ENCODE measurements around the gene BAIAP2L1.

DNA sequence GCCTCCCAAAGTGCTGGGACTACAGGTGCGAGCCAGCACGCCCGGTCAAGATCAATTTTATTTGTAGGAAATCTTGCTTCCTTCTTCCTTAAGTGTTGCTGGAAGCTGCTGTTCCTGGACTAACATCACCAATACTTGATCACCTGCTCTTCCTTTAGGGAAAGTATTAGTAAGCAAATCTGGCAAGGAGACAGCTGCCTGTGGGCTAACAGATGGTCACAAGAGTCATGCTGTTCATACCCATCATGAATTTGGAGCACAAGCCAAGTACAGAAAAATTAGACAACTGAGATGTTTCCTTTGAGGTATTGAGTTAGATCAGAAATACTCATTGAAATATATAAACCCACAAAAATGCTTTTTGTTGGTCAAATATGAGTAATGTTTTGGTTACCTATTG lies 27.9 kb downstream of the BAIAP2L1 start:
- TF ChIP-seq, protein P1, sequence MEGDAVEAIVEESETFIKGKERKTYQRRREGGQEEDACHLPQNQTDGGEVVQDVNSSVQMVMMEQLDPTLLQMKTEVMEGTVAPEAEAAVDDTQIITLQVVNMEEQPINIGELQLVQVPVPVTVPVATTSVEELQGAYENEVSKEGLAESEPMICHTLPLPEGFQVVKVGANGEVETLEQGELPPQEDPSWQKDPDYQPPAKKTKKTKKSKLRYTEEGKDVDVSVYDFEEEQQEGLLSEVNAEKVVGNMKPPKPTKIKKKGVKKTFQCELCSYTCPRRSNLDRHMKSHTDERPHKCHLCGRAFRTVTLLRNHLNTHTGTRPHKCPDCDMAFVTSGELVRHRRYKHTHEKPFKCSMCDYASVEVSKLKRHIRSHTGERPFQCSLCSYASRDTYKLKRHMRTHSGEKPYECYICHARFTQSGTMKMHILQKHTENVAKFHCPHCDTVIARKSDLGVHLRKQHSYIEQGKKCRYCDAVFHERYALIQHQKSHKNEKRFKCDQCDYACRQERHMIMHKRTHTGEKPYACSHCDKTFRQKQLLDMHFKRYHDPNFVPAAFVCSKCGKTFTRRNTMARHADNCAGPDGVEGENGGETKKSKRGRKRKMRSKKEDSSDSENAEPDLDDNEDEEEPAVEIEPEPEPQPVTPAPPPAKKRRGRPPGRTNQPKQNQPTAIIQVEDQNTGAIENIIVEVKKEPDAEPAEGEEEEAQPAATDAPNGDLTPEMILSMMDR (IDR thresholded peaks at IDR 0.05; ENCODE audit: low read depth, low read length), result no peak
- TF ChIP-seq, protein P2, sequence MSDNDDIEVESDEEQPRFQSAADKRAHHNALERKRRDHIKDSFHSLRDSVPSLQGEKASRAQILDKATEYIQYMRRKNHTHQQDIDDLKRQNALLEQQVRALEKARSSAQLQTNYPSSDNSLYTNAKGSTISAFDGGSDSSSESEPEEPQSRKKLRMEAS (IDR thresholded peaks at IDR 0.05; ENCODE audit: low read depth, low read length), result no peak

Data from NB4 (cell line).